NCI-H2196 (cell line): ENCODE results near the gene IL18RAP.

ENCODE experiments used
- DNase-seq: peaks from one replicate; lab custom pipeline; 2025; ENCODE audit not compliant: unreplicated experiment; lab: John Stamatoyannopoulos, UW

IL18RAP gene

DNA sequence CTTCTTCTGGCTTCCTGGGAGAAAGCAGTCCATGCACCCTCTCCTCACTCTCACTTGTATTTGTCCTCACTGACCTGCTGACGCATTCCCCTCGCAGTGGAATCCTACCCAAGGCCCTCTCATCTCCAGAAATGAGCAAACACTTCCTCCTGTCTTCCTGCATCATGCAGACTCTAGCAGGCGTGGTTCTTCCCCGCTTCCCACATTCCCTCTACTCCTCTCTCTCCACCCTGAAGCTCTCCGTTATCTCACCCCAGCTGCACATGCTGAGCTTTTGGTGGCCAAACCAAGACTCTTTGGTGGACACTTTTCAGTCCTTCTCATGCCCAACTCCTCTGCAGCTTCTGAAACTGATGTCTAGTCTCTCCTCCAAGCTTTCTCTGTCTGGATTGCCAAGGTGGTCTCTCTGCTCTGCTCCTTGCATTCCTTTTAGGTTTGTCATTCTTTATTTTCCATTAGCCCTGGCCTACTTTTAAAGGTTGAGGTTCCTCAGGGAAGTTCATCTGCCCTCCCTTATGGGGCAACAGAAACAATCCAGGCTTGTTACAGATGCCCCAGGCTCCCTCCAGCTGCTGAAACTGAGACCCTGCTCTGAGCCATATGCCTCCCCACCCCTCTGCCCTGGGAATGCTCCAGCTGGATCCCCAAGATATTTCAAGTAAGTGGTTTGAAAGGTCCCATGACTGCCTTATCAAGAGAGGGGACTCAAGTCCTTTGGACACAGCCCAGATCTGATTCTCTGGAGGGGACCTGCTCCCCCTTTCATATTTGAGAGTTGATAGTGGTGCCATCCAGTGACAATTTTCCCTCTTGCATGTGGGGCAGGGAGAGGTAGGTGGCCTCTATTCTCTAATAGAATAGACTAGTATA is 835 bp upstream of the IL18RAP start:
- no peak for DNase-seq

DNA sequence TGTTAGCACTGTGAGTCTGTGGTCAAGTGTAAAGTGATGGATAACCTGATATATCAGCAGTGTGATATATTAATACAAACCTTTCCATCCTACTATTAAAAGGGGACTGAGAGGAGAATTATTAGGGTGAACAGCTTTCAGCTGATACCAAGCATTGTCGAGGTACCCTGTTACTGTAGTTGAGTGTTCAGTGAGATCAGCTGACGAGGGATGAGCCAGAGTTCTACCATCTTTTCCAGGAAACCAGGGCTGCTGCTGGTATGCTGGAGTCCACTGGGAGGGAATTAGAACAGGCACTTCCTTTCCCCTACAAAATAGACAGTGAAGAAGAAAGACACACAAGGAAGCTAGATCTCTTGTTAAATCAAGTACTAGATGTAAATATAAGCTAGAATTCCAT is 408 bp downstream of the IL18RAP start:
- DNase-seq = no peak

DNA sequence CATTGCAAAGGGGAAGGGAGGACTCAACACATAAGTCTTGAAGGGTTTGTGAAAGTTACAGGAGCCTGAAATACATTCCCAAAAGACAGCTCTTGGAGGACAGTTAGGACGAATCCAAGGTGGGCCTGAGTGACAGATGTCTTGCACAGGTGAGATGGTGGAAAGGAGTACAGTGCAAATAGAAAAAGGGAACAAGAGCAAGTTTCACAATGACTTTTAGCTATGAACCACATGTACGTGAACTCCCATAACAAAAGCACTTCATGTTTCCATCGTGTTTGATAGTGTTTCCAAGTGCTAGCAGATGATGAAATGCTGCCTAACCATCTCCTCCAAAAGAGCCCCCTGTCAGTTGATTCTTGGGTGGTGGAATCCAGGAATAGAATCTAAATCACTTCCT is 1.8 kb downstream of the IL18RAP start:
- DNase-seq = no peak

DNA sequence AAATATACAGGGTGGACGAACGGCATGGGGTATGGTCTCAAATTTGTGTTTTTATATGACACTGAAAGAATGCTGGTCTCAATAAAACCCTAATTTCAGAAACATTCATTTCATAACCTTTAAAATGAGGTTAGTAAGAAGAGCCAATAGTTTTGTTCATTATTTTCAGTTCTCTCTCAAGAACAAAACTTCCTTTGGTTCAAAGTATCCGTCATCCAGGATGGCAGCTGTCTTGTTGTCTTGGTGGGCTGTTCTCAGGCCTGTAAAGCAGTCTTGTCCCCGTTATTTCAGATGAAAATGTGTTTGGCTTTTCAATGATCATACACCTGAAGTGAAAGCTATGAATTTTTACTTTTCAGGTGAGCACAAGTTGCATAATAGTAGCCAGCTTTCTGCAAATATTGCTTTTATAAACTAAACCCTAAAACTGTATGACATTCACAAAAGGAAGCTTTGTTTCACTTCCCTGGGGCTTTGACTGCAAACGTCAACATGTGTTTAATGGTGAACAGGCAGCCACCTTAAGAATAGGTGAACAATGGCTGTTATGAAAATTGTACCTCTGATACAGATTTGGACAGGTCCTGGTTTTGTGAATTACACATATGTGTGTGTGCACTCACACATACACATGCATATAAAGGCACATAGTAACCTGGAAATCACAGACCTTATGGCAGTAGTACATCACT is 2.6 kb downstream of the IL18RAP start:
- DNase-seq = no peak

DNA sequence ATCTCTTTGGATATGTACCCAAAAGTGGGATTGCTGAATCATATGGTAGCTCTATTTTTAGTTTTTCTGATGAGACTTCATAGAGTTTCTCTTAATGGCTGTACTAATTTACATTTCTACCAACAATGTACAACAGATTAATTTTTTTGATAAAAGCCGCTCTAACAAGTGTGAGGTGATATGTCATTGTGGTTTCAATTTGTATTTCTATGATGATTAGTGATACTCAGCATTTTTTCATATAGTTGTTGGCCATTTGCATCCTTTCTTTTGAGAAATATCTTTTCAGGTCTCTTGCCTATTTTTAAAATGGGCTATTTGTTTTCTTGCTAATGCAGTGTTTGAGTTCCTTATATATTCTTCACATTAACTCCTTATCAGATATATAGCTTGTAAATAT is 4.3 kb downstream of the IL18RAP start:
- no peak for DNase-seq

DNA sequence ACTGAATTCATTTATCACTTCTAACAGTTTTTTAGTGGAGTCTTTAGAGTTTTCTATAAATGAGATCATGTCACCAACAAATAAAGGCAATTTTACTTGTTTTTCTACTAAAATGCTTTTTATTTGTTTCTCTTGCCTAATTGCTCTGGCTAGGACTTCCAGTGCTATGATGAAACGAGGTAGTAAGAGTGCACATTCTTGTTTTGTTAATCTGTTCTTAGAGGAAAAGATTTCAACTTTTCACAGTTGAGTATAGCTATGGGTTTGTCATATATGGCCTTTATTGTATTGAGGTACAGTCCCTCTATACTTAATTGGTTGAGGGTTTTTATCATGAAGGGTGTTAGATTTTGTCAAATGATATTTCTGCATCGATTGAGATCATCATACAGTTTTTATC is 5.6 kb downstream of the IL18RAP start:
- no peak for DNase-seq

DNA sequence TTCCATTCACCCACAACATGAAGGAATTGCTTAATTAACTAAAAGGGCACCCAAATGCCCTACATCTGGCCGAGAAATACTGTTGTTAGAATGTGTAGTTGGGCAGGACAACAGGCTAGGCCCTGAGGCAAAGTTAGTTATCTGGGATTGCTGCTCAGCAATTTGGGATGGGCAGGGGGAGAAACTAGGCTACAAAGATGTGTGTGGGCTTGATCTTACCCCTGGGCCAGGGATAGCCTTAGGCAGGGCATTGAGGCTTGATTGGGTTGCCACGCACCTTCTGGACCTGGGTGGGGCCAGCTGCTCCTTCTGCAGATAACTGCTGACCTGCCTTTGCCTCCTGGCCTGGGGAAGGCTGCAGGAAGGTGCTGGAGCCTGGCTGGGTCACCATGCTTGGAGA is 9.4 kb downstream of the IL18RAP start:
- no peak for DNase-seq

DNA sequence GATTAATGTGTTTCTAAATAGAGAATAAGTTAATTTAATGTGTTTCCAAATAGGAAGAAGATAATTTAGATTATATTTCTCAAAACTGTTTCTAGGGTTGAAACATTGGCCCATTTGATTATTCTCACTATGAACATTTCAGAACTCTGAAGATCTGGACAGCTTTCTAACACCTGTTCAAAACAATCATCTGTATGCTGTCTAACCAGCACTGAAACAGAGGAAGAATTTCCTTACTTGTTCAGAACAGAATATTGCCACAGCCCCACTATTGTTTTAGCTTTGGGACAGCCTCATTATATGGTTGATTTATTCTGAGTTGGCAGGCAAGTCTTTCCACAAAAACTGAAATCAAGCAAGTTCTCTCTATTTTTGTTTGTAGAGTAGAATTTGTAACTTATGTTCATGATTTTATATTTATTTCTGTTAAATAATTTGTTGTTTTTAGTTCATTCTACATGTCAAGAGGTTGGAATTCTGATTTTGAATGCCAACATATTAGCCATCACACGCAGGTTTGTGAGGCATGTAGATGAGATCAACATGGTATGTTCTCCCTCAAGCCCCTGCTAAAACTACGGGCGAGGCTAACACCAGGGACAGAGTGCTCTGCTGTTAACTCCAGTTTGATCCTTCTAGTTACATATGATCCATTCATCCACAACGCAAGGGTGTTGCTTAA is 11.2 kb downstream of the IL18RAP start:
- no peak for DNase-seq

DNA sequence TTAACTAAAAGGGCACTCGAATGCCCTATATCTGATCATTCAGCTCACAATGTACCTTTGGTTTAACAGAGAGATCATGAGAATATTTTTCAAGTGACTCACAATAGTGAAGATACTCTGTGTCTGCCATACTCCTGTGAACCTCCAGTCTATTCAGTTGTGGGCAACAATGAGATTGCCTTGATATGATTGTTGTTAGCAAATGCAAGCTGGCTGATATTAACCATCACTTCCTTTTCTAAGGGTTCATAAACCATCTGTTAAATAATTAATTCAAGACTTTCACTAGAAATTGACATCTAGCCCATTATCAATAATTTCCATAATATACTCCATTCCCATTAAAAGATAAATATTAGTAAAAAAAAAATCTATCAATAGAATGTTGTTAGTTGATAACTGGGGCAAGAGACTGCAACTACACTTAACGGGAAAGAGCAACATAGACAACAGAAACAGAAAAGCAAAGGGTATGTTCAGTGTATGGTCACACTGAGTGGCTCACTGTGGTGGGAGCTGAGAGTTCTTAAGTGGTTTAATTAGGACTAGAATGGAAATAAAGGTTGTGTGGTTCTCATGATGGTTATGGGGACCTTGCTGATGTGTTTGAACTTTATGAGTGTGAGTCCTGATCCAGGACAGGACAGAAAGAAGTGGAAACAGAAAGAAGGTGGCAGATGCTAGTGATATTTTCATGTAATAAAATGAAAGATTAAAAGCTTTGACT is 11.9 kb downstream of the IL18RAP start:
- DNase-seq = no peak

DNA sequence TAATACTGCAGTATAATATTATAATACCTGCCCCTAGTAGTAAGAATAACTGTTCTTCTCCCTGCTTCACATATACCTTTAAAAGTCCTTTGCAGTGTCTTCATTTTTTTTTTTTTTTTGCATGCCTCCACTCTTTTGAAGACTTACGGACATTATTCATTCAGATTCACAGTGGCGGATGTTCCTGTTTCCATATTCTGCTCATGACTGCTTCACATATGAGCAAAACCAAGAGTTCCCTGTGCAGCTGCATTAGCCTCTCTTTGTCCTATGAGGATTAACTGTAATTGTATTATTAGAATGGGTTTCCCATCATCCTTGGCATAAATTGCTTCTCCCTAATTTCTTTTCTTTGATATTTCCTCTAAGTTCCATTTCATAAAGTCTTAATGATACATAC is 12.8 kb downstream of the IL18RAP start:
- DNase-seq = no peak

DNA sequence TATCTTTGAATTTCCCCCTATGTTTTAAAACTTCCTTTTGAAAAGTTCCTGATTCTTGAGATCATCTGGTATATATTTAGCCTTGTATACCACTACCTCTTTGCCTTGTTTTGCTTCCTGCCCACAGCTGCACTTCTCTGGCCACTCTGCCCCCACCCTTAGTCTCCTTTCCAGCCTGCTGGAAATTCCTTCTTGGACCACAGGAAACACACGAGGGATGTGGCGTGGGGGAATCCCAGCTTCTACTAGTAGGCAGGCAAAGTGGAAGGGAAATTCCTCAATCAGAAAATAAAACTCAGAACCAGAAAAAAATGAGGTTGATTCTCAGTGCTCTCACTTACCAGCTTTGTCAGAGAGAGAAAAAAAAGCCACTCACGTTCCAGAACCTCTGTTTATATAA is 13.4 kb downstream of the IL18RAP start:
- DNase-seq = no peak

DNA sequence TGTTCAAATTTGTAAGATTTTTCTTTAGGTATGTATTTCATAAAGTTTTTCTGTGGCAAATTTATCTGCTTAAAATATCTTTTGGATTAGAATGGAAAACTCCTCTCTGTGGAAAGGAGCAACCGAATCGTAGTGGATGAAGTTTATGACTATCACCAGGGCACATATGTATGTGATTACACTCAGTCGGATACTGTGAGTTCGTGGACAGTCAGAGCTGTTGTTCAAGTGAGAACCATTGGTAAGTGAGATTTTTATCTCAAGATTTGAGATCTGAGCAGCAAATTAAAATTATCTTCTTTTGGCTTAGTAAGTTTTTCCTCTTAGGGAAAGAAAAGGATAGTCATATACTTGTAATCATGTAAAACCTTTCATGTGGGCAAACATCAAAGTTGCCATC is 14.2 kb downstream of the IL18RAP start:
- no peak for DNase-seq

DNA sequence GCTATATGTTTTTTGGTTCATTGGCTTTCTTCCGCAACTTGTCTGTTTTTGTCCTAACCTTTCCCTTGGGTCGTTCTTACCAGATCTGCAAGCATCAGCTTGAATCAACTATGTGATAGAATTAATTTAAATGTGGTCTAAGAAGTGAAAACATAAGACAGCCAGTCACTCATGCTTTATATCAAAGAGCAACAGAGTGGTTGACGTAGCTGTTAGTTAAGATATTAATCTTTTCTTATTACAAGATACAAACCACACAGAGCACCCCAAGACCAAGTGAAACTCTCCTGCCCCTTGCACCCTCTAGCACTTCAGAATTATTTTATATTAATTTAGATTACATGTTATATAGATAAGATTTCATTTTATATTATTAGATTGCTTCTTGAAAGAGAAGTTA is 15.2 kb downstream of the IL18RAP start:
- DNase-seq = no peak

DNA sequence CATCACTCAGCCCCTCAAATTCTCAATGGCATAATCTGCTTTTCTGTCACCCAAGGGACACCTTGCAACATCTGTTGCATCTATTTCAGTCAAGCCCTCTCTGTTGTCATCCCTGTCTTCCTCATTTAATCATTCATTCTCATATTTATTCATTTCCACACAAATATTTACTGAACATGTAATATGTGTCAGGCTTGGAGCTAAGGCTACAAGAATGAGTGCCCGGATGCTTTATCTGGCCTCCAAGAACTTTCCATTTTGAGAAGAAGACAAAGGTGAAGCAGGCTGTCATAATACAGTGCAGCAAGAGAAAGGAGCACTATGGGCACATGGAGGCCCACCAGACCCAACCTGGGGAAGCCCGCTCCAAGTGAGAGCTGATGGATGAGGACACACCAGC is 15.6 kb downstream of the IL18RAP start:
- DNase-seq = no peak

DNA sequence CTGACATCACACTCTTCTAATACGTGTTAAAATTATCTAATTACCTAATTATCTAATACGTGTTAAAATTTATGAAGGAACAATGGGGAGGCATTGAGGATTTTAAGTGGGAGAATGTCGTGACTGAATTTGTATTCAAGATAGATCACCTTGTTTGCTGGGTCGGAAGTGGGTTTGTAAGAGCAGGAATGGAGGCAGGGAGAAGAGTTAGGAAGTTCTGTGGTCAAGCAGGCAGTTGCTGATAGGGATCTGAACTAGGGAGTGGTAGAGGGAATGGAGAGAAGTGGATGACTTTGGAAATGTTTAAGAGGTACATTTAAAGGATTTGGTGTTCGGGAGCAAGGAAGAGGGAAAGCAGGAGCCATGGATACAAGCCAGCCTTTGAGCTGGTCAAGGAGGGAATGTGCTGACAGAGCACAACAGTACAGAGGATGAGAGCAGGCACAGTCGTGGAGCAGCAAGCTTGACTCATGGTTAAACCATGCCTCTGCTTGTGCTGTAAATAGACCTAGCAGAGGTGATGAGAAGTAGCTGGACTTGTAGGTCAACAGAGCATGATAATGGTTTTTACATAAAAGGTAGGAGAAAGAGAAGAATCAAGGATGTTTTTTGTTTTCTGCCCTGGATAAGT is 16.2 kb downstream of the IL18RAP start:
- DNase-seq = no peak

DNA sequence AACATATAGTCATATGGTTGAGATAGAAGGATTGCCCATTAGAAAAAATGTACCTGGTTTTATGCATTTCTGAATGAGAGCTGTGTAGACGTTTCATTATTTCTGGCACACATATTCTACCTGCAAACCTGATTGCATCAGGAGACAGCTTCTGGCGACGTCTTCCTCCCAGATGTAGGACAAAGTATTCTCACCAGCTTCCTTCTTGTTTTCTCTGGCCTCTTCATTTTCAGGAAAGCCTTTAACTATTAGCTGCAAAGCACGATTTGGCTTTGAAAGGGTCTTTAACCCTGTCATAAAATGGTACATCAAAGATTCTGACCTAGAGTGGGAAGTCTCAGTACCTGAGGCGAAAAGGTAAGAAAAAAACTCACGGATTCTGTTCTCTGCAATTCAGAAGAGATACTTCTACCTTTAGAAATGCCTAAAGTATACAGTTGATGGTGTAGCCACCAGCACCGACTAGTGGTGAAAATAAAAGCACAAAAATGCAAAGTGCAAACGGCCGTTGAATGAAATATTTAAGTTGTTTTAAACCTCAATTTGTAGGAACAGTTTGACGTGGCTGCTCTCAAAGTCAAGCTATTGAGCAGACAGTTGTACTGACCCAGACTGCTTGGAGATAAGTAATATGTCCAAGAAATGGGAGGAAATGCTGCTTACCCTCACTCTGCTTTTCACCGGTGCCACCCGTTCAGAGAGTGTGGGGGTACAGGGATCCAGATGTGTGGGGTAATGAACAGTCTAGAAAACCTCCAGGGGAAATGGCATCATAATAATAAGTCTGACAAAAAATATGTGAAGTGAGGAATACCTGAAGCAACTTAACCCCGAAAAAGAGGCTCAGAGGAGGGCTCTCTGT is 20.2 kb downstream of the IL18RAP start:
- no peak for DNase-seq

DNA sequence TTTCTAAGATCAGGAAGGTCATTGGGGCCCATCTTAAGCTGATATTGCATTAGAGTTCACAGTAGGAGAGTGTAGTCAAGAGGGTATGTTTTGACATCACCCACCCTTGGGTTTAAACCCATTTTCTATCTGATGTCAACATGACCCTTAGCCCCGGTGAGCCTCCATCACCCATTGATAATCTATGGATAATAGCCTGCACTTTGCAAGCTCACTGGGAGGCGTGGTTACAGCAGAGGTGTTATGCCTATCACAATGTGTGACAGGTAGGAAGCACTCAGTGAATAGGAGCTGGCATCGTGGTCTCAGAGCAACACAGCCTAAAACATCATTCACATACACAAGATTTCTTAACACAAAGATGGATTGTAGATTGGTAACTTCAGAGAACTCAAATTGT is 21.3 kb downstream of the IL18RAP start:
- no peak for DNase-seq

DNA sequence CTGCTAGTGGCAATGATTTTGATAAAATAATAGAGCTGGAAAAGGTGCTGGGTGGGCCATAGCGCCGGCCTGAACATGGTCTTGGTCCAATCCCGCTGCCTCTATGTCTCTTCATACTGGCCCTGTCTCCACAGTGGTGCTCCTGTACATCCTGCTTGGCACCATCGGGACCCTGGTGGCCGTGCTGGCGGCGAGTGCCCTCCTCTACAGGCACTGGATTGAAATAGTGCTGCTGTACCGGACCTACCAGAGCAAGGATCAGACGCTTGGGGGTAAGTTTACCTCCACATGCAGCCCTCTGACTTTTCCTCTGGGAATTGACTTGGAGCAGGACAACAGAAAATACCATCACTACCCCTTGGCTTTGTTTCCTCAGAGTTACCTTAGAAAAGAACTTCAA is 24.0 kb downstream of the IL18RAP start:
- no peak for DNase-seq

DNA sequence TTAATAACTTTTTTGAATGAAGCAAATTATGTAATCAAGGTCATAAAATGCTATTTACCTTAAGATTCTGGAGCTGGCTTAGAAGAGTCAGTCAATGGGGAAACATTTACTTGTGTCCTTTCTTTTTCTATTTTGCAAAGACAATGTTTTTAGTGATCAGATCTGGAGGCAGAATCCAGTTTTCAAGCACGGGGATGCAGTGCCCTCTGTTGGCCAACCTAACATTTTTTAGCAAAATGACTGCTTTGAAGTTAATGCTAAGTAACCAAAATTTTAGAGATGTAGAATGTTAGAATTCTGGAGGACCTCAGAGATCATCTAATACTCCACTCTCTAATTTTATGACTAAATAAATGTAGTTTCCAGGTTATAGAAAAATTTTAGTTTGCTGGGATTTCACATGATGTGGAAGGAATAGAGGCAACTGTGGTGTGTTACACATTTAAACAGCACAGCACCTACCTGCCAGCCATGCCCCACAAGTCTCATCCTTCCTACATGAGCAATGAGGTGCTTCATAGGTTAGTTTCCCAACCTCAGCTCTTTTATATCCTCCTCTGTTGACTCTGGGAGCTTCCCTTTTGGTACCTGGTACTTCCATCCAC is 26.5 kb downstream of the IL18RAP start:
- peak; percentile 18 for DNase-seq

DNA sequence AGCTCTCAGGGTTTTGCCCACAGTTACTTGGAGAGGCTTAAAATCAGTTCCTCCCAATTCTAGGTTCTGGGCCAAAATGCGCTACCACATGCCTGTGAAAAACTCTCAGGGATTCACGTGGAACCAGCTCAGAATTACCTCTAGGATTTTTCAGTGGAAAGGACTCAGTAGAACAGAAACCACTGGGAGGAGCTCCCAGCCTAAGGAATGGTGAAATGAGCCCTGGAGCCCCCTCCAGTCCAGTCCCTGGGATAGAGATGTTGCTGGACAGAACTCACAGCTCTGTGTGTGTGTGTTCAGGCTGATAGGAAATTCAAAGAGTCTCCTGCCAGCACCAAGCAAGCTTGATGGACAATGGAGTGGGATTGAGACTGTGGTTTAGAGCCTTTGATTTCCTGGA is 29.0 kb downstream of the IL18RAP start:
- no peak for DNase-seq
